HCT116 (cell line): Measurements from ENCODE around the gene RIC8B. TPM values are rescaled to one million over a fixed set of nuclear protein-coding genes. Genes with fewer than 3 reads are reported as not detected.

ENCODE experiments used
- ATAC-seq: fragments of 200-7000 bp; cut with Tn5 transposase; 2 replicates; pipeline ENCODE4 v1.9.1; 2020; ENCODE audit warnings: mild to moderate bottlenecking, moderate library complexity
- BruUV-seq: library from RNA; stranded (reverse); fragments of 400-500 nt; replicated peaks from 2 replicates; lab custom pipeline; 2021; lab: Mats Ljungman, UMichigan
- CTCF ChIA-PET: fragments of 300-600 bp; sonication (Branson Sonifier 250); formaldehyde crosslinking; loops from one replicate; lab custom pipeline; 2021; ENCODE audit warnings: antibody characterized with exemption; lab: Charles Lee
- POLR2A ChIA-PET: fragments of 300-600, 350-600 bp; sonication (Branson Sonifier 250); formaldehyde crosslinking; loops from one replicate; lab custom pipeline; 2021; ENCODE audit warnings: antibody characterized with exemption; lab: Charles Lee
- RAD21 ChIA-PET, 2 experiments: fragments of 300-600 bp; sonication (Branson Sonifier 250); formaldehyde crosslinking; loops; one replicate each; lab custom pipeline; 2023; ENCODE audit warnings: low total read pairs in 2 of 2; ENCODE audit not compliant: uncharacterized antibody in 2 of 2, unreplicated experiment in 2 of 2, low non-redundant PET in 1 of 2; lab: Charles Lee
- DNase-seq: peaks from one replicate; pipeline ENCODE4 v3.0.0-alpha.2; 2010; ENCODE audit warnings: low read depth, low spot score
- H2AFZ ChIP-seq: fragments of 200-600 bp; shearing (Covaris generic), sonication (generic); 2 replicates; pipeline ENCODE4 v1.6.1; 2017; ENCODE audit warnings: low read depth, mixed run types, mixed read lengths, antibody characterized with exemption, low read length; ENCODE audit not compliant: poor library complexity, severe bottlenecking
- H3K27ac ChIP-seq: 2 replicates; pipeline ENCODE4 v1.5.1; 2012; ENCODE audit warnings: low read depth, low read length
- H3K27me3 ChIP-seq: fragments of 200-600 bp; sonication (generic); 2 replicates; pipeline ENCODE4 v1.6.1; 2016; ENCODE audit warnings: mixed run types, low read length, mixed read lengths; ENCODE audit not compliant: insufficient read depth
- H3K36me3 ChIP-seq, 2 experiments: fragments of 200-500 bp in 1 of 2; fragments of 200-600 bp in 1 of 2; sonication (Bioruptor generic) in 1 of 2; sonication (generic) in 1 of 2; 2 replicates each; pipeline versions ENCODE4 v1.5.1 to v1.6.1; 2014 to 2016; ENCODE audit warnings: low read length in 2 of 2, inconsistent platforms in 1 of 2, mixed read lengths in 1 of 2, mixed run types in 1 of 2; ENCODE audit not compliant: insufficient read depth in 2 of 2, control insufficient read depth in 1 of 2
- H3K4me1 ChIP-seq, 2 experiments: fragments of 200-600 bp in 1 of 2; sonication (generic) in 1 of 2; 2 replicates each; pipeline versions ENCODE4 v1.5.1 to v1.6.1; 2012 to 2017; ENCODE audit warnings: low read length in 2 of 2, inconsistent platforms in 1 of 2, mild to moderate bottlenecking in 1 of 2, mixed read lengths in 1 of 2, mixed run types in 1 of 2, moderate library complexity in 1 of 2; ENCODE audit not compliant: insufficient read depth in 2 of 2, control insufficient read depth in 1 of 2
- H3K4me2 ChIP-seq: fragments of 200-600 bp; sonication (generic); 2 replicates; pipeline ENCODE4 v1.6.1; 2017; ENCODE audit warnings: mixed run types, low read length, mixed read lengths
- H3K4me3 ChIP-seq, 2 experiments: fragments of 200-600 bp in 1 of 2; sonication (generic) in 1 of 2; replicated peaks in 1 of 2; 2 replicates each; pipeline ENCODE4 v1.5.1; 2011 to 2016; ENCODE audit warnings: low read length in 2 of 2, control low read depth in 1 of 2, low read depth in 1 of 2, mild to moderate bottlenecking in 1 of 2, mixed read lengths in 1 of 2, mixed run types in 1 of 2
- H3K79me2 ChIP-seq: fragments of 200-600 bp; sonication (generic); 2 replicates; pipeline ENCODE4 v1.6.1; 2017; ENCODE audit warnings: mild to moderate bottlenecking, mixed run types, low read length, moderate library complexity, mixed read lengths; ENCODE audit not compliant: insufficient read depth
- H3K9ac ChIP-seq: fragments of 200-600 bp; sonication (generic); 2 replicates; pipeline ENCODE4 v1.6.1; 2016; ENCODE audit warnings: low read length, mixed read lengths
- H3K9me2 ChIP-seq: fragments of 200-600 bp; sonication (generic), shearing (Covaris generic); 2 replicates; pipeline ENCODE4 v1.6.1; 2017; ENCODE audit warnings: mixed run types, mild to moderate bottlenecking, moderate library complexity; ENCODE audit not compliant: insufficient read depth
- H3K9me3 ChIP-seq, 2 experiments: fragments of 200-500 bp in 1 of 2; fragments of 200-600 bp in 1 of 2; sonication (Bioruptor generic) in 1 of 2; sonication (generic) in 1 of 2; 2 replicates each; pipeline ENCODE4 v1.6.1; 2014 to 2017; ENCODE audit warnings: low read length in 2 of 2, mixed read lengths in 2 of 2, inconsistent platforms in 1 of 2, low read depth in 1 of 2, mild to moderate bottlenecking in 1 of 2, mixed run types in 1 of 2, moderate library complexity in 1 of 2; ENCODE audit not compliant: control insufficient read depth in 1 of 2, insufficient read depth in 1 of 2
- H4K20me1 ChIP-seq: fragments of 200-600 bp; sonication (generic), shearing (Covaris generic); 2 replicates; pipeline ENCODE4 v1.6.1; 2017; ENCODE audit warnings: mixed run types, mild to moderate bottlenecking, moderate library complexity; ENCODE audit not compliant: insufficient read depth
- CEBPB ChIP-seq: IDR thresholded peaks from 2 replicates; pipeline ENCODE4 v1.6.1; 2012; ENCODE audit warnings: low read depth
- CTCF ChIP-seq, 3 experiments: fragments of 200-600 bp in 1 of 3; sonication (generic) in 1 of 3; IDR thresholded peaks in 2 of 3; conservative IDR thresholded peaks in 1 of 3; 2 replicates each; pipeline ENCODE4 v1.5.1; 2012 to 2017; ENCODE audit warnings: low read depth in 2 of 3, low read length in 2 of 3, antibody characterized with exemption in 1 of 3, borderline replicate concordance in 1 of 3, control low read depth in 1 of 3, mild to moderate bottlenecking in 1 of 3, mixed read lengths in 1 of 3, mixed run types in 1 of 3, moderate library complexity in 1 of 3; ENCODE audit not compliant: insufficient read depth in 1 of 3
- EZH2 ChIP-seq: fragments of 200-600 bp; sonication (generic); IDR thresholded peaks from 2 replicates; pipeline ENCODE4 v1.6.1; 2017; ENCODE audit warnings: antibody characterized with exemption, mixed run types
- FOSL1 ChIP-seq: IDR thresholded peaks from 2 replicates; pipeline ENCODE4 v1.6.1; 2012; ENCODE audit warnings: low read depth
- MAX ChIP-seq: IDR thresholded peaks from 2 replicates; pipeline ENCODE4 v1.6.1; 2012
- POLR2A ChIP-seq: IDR thresholded peaks from 2 replicates; pipeline ENCODE4 v1.7.0; 2011; ENCODE audit warnings: borderline replicate concordance; ENCODE audit not compliant: insufficient read depth, insufficient read length; ENCODE audit errors: extremely low read depth
- RAD21 ChIP-seq: IDR thresholded peaks from 2 replicates; pipeline ENCODE4 v1.6.1; 2012; ENCODE audit warnings: low read depth, mild to moderate bottlenecking
- SIN3A ChIP-seq: IDR thresholded peaks from 2 replicates; pipeline ENCODE4 v1.6.1; 2012; ENCODE audit warnings: low read depth
- SP1 ChIP-seq: IDR thresholded peaks from 2 replicates; pipeline ENCODE4 v1.6.1; 2012; ENCODE audit warnings: low read depth
- TCF7L2 ChIP-seq: IDR thresholded peaks from 2 replicates; pipeline ENCODE4 v1.7.0; 2011; ENCODE audit warnings: borderline replicate concordance, inconsistent platforms; ENCODE audit not compliant: insufficient read depth, insufficient read length; ENCODE audit errors: extremely low read depth
- ZNF274 ChIP-seq: fragments of 200-500 bp; sonication (Bioruptor generic); IDR thresholded peaks from 2 replicates; pipeline ENCODE4 v1.6.1; 2014; ENCODE audit warnings: mild to moderate bottlenecking, low read depth, low read length, inconsistent platforms
- intact Hi-C: fragments of 100-400 bp; cut with micrococcal nuclease; formaldehyde crosslinking; loops from 2 replicates; pipeline ENCODE4 v1.10.0; 2022
- total RNA-seq: library from RNA; stranded (reverse); gene quantifications from one replicate; pipeline ENCODE4 v1.2.1, GENCODE V29; 2021; ENCODE audit not compliant: unreplicated experiment

RIC8B gene
- total RNA-seq, 1 experiment from 2014 or later: 16.7 TPM

- no peak for TF ChIP-seq MAX
- no peak for TF ChIP-seq POLR2A
- TF ChIP-seq SP1: no peak
- no peak for TF ChIP-seq CEBPB
- no peak for TF ChIP-seq TCF7L2
- no peak for TF ChIP-seq RAD21
- TF ChIP-seq EZH2: no peak
- no peak for TF ChIP-seq SIN3A
- TF ChIP-seq ZNF274: no peak
- no peak for TF ChIP-seq FOSL1
- TF ChIP-seq, all 23 proteins: peak for 0
These were observed 40.8 kb upstream of the RIC8B start (continued) for GRCh38 chr12:106733660-106734059.

GRCh38 chr12:106736051-106736957 is 38.2 kb upstream of the RIC8B start:
- no peaks in the 10 kb centered on the region for H3K79me2 ChIP-seq
- no peak overlapping the region for H3K4me2 ChIP-seq
- peaks cover 3 to 5% of the 10 kb centered on the region in 2 experiments; a peak in 2 of 4 replicates for H3K4me1 ChIP-seq
- ChIA-PET CTCF (no interaction called here), RAD21 (no interaction called here), POLR2A (no interaction called here)
- intact Hi-C loops: no loop called here
- no peak overlapping the region for H2AFZ ChIP-seq
- no peaks in the 10 kb centered on the region for H3K36me3 ChIP-seq
- H3K4me3 ChIP-seq: no peak overlapping the region
- no peak overlapping the region for H3K27ac ChIP-seq
- peak; percentile 30 for TF ChIP-seq RAD21
- TF ChIP-seq CTCF (IDR thresholded peaks at IDR 0.05 in 2 of 3, conservative IDR thresholded peaks at IDR 0.05 in 1 of 3; ENCODE audit: borderline replicate concordance in 1 of 3, insufficient read depth in 1 of 3, low read depth in 2 of 3, low read length in 2 of 3): 0 out of 6 replicates have a peak, but pooled peaks of 1 of the 3 experiments have one; percentile 2
- no peak for TF ChIP-seq MAX
- ATAC-seq: peak; percentile 63
- no TSS peak for BruUV-seq
- no peaks in the 10 kb centered on the region for H4K20me1 ChIP-seq
- no peak overlapping the region for H3K9ac ChIP-seq
- H3K9me2 ChIP-seq: no peaks in the 10 kb centered on the region
- no peak for DNase-seq
- H3K27me3 ChIP-seq: no peaks in the 10 kb centered on the region; the same call in 1 of the 2 replicates
- no peaks in the 10 kb centered on the region for H3K9me3 ChIP-seq
